Measurements from ENCODE around the gene GPR32. TPM values are rescaled to one million over a fixed set of nuclear protein-coding genes. Genes with fewer than 3 reads are reported as not detected.

GPR32 gene
- total RNA-seq, 1 donor from 2014 or later: not detected

GRCh38 chr19:50820549-50821247 lies 50.4 kb downstream of the GPR32 start:
- no peak for DNase-seq (ENCODE audit: low spot score)
- Mint-ChIP-seq H3K9me3 (ENCODE audit: low read depth) (no peaks in the 10 kb centered on the region), H3K27me3 (ENCODE audit: low read depth) (peaks cover 66% of the 10 kb centered on the region), H3K27ac (ENCODE audit: unreplicated experiment) (no peak overlapping the region), H3K4me3 (ENCODE audit: unreplicated experiment) (no peak overlapping the region), H3K36me3 (ENCODE audit: low read depth) (peaks cover 1% of the 10 kb centered on the region), H3K4me1 (ENCODE audit: low read depth) (peaks cover 13% of the 10 kb centered on the region)
- TF ChIP-seq CTCF (IDR thresholded peaks at IDR 0.05): no peak

- peaks cover 68% of the 10 kb centered on the region for H3K27me3 Mint-ChIP-seq (ENCODE audit: low read depth)
These were observed 51.0 kb downstream of the GPR32 start for GRCh38 chr19:50821248-50821612.

More at GRCh38 chr19:50821248-50821612, 51.0 kb downstream of the GPR32 start:
- TF ChIP-seq CTCF (IDR thresholded peaks at IDR 0.05): no peak
- Mint-ChIP-seq H3K36me3 (ENCODE audit: low read depth) (peaks cover under 1% of the 10 kb centered on the region), H3K27ac (ENCODE audit: unreplicated experiment) (no peak overlapping the region), H3K4me1 (ENCODE audit: low read depth) (peaks cover 13% of the 10 kb centered on the region), H3K9me3 (ENCODE audit: low read depth) (no peaks in the 10 kb centered on the region), H3K4me3 (ENCODE audit: unreplicated experiment) (no peak overlapping the region)
- no peak for DNase-seq (ENCODE audit: low spot score)

Other genes starting within 250 kb of the GPR32 start
- gene LRRC4B, start 202.0 kb upstream of the GPR32 start, total RNA-seq: 0.31 to 1.2 TPM (median 0.52 TPM) in 3 replicates
- 0.28 to 0.77 TPM (median 0.47 TPM) in 3 replicates for gene SYT3, start 130.6 kb upstream of the GPR32 start, total RNA-seq
- 1.7 to 4.3 TPM (median 2.5 TPM) in 3 replicates for gene C19orf81, start 121.0 kb upstream of the GPR32 start, total RNA-seq
- gene SHANK1, start 50.7 kb upstream of the GPR32 start, total RNA-seq: 0.27 to 0.65 TPM (median 0.41 TPM) in 3 replicates
- gene CLEC11A, start 47.1 kb upstream of the GPR32 start, total RNA-seq: 2.9 to 5.4 TPM (median 5.1 TPM) in 3 replicates
- gene ACP4, start 20.0 kb downstream of the GPR32 start, total RNA-seq: not detected in 3 replicates
- not detected in 3 replicates for gene KLK1, start 53.3 kb downstream of the GPR32 start, total RNA-seq
- gene KLK15, start 63.1 kb downstream of the GPR32 start, total RNA-seq: not detected in 3 replicates
- not detected in 3 replicates for gene KLK3, start 84.5 kb downstream of the GPR32 start, total RNA-seq
- not detected in 3 replicates for gene KLK2, start 103.0 kb downstream of the GPR32 start, total RNA-seq
- not detected in 3 replicates for gene KLK4, start 140.9 kb downstream of the GPR32 start, total RNA-seq
- gene KLK5, start 182.6 kb downstream of the GPR32 start, total RNA-seq: 0.38 to 0.42 TPM in 2 of 3 replicates, not detected in the other
- not detected in 3 replicates for gene KLK6, start 199.1 kb downstream of the GPR32 start, total RNA-seq
- gene KLK7, start 213.5 kb downstream of the GPR32 start, total RNA-seq: not detected in 3 replicates
- not detected in 3 replicates for gene KLK8, start 231.1 kb downstream of the GPR32 start, total RNA-seq
- gene KLK10, start 249.2 kb downstream of the GPR32 start, total RNA-seq: not detected in 3 replicates

Data from chondrocyte (in vitro differentiated cells).